GM19468 (cell line): ENCODE results near the gene WNT10A.
"Not testable (repeated sequence)": the region's sequence is repeated elsewhere in the genome, so short reads cannot be mapped to it uniquely, and the experiment has no call there.

Experiments
- ATAC-seq: cut with Tn5 transposase; IDR thresholded peaks from one replicate; pipeline ENCODE4 v1.9.1; 2021; ENCODE audit warnings: mild to moderate bottlenecking, moderate library complexity, moderate number of reproducible peaks; ENCODE audit not compliant: unreplicated experiment; ENCODE audit errors: extremely low read depth

Gene WNT10A

DNA sequence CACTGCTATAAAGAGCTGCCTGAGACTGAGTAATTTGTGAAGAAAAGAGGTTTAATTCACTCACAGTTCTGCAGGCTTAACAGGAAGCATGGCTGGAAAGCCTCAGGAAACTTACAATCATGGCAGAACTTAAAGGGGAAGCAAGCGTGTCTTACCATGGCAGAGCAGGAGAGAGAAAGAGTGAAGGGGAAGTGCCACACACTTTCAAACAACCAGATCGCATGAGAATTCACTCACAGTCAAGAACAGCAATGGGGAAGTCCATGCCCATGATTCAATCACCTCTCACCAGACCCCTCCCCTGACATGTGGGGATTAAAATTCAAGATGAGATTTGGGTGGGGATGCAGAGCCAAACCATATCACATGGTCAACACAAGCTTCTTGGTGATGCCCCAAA is 44.1 kb downstream of the WNT10A start:
- ATAC-seq: no peak

DNA sequence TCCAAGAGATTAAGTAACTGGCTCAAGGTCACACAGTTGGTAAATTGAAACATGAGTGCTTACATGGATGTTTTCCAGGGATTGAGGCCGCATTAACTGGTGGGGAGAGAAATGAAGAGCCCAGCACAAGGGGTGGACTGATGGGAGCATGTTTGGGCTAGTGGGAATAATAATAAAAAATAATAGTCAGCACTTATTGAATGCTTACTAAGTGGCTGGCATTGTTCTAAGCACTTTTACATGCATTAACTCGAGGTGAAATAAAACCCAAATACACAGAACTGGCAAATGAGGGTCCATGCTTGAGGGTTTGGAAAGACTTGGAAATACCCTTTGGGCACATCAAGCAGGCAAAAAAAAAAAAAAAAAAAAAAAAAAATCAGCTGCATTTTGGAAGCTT is 44.8 kb downstream of the WNT10A start:
- ATAC-seq: no peak

DNA sequence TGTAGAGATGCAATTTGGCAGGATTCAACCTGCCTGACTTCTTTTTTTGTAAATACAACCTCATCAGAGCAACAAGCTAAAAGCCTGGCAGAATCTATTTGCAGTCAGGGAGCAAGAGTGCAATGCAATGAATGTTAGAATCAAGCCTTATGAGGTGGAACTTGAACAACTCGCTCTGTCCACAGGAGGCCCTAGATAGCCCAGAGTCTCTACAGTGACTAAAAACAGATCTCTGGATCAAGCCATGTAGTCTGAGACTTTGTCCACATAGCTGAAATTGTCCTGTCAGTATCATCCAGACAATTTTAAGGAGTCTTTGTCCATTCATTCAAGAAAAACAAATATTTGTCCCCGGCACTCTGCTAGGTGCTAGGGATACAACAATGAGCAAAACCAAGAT is 46.8 kb downstream of the WNT10A start:
- ATAC-seq: no peak

DNA sequence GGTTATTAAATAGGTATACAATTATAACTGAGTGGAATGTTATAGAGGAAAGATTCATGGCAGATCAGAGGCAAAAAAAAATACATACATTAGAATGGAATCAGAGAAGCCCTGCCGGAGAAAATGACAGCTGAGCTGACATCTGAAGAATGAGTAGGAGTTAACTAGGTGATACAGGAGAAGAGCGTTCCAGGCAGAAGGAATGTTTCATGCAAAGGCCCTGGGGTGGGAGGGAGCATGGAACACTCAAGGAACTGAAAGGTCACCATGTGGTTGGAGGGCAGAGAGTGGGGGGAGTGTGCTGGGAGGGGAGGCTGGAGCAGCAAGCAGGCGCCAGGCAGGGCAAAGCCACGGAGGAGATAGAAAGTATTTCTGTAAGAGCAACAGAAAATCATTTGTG is 47.2 kb downstream of the WNT10A start:
- ATAC-seq: no peak

DNA sequence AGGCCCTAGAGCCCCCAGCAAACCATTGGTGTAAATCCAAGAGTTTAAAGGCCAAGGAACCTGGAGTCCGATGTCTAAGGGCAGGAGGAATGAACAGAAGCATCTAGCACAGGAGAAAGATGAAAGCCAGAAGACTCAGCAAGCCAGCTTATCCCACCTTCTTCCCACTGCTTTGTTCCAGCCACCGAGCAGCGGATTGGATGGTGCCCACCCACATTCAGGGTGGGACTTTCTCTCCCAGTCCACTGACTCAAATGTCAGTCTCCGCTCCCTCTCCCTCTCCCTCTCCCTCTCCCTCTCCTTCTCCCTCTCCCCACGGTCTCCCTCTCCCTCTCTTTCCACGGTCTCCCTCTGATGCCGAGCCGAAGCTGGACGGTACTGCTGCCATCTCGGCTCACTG is 49.8 kb downstream of the WNT10A start:
- not testable (repeated sequence) for ATAC-seq

DNA sequence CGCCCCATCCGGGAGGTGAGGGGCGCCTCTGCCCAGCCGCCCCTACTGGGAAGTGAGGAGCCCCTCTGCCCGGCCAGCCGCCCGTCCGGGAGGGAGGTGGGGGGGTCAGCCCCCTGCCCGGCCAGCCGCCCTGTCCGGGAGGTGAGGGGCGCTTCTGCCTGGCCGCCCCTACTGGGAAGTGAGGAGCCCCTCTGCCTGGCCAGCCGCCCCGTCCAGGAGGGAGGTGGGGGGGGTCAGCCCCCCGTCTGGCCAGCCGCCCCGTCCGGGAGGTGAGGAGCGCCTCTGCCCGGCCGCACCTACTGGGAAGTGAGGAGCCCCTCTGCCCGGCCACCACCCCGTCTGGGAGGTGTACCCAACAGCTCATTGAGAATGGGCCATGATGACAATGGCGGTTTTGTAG is 51.1 kb downstream of the WNT10A start:
- ATAC-seq: not testable (repeated sequence)
